Neural cell (in vitro differentiated cells): ENCODE measurements around the gene FRMPD4.

Experiments
- EP300 ChIP-seq: fragments of 450-650 bp; conservative IDR thresholded peaks from 2 replicates; pipeline ENCODE4 v1.6.1; 2014; ENCODE audit warnings: antibody characterized with exemption, mild to moderate bottlenecking, moderate library complexity; ENCODE audit not compliant: poor library complexity, severe bottlenecking
- MXI1 ChIP-seq: fragments of 450-650 bp; conservative IDR thresholded peaks from 2 replicates; pipeline ENCODE4 v1.6.1; 2014; ENCODE audit warnings: antibody characterized with exemption, mild to moderate bottlenecking; ENCODE audit not compliant: poor library complexity, severe bottlenecking
- RAD21 ChIP-seq: fragments of 450-650 bp; conservative IDR thresholded peaks from 2 replicates; pipeline ENCODE4 v1.6.1; 2014; ENCODE audit warnings: antibody characterized with exemption, mild to moderate bottlenecking, moderate library complexity

DNA sequence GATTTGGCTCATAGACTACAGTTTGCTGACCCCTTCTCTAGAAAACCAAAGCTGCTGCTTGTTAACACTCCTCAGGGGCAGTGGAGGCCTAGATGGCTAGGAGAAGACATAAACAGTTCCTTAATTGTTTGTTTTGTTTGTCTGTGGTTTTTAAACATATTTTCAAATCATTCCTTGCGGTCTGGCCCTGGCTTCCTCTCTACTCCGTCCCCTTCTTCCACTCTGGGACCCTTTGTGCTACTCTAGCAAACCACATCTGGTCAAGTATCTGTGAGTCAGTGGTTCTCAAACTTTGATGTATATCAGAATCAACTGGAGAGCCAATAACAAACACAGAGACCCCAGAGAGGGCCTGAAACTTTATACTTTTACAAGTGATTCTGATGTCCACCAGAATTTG lies 36.1 kb downstream of the FRMPD4 start:
- TF ChIP-seq MXI1 (no peak), EP300 (no peak), RAD21 (no peak)
